ENCODE results near the gene ABCD4. TPM values are rescaled to one million over a fixed set of nuclear protein-coding genes. Genes with fewer than 3 reads are reported as not detected.

The ABCD4 gene
- total RNA-seq, 4 donors from 2014 or later, result 26.1 to 73.4 (median 49.5) TPM

GRCh38 chr14:74267588-74267987, 35.1 kb downstream of the ABCD4 start:
- DNase-seq, result no peak
- H3K27me3 ChIP-seq, result no peaks in the 10 kb centered on the region
- intact Hi-C loops (cut with DNase I; ENCODE audit: low total_unique reads), result no loop called here
- no peak for TF ChIP-seq POLR2A (IDR thresholded peaks at IDR 0.05)
- no peak for TF ChIP-seq CTCF (IDR thresholded peaks at IDR 0.05)
- no peaks in the 10 kb centered on the region for H3K4me1 ChIP-seq
- H3K36me3 ChIP-seq, result no peaks in the 10 kb centered on the region
- no peak overlapping the region for H3K4me3 ChIP-seq
- no peaks in the 10 kb centered on the region for H3K9me3 ChIP-seq
- H3K27ac ChIP-seq, result no peak overlapping the region

DNA sequence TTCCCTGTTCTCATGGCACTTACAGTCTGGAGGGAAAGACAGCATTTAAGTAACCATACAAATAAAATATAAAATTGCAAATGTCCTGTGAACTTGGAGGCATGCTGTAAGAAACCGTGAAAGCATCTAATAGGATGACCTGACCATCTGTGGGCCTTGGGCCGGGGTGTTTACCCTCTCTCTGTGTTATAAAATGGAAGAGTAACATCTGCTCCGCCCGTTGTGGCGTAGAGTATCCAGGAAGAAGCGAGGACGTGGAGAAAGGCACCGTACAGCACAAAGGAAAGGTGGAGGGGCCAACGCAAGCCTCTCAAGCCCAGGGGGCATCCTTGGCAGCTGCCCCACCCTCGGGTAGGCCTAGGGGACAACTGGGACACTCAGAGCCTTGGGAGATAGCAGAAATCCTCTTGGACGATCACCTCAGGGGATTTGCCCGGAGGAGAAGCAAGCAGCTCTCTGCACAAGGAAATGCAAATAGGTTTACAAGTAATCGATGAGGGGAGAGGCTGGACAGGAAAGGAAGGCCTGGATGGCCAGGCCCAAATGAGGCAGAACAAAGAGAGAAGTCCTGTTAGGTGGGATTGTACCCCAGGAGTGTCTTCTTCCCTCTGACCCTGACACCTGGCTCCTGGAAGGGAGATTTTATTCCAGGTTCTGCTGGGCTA, 37.3 kb downstream of the ABCD4 start:
- no peaks in the 10 kb centered on the region for H3K4me1 ChIP-seq
- no peak for TF ChIP-seq CTCF (IDR thresholded peaks at IDR 0.05)
- no peak for TF ChIP-seq POLR2A (IDR thresholded peaks at IDR 0.05)
- no peak overlapping the region for H3K4me3 ChIP-seq
- no peaks in the 10 kb centered on the region for H3K9me3 ChIP-seq
- no peaks in the 10 kb centered on the region for H3K36me3 ChIP-seq
- intact Hi-C loops (cut with DNase I; ENCODE audit: low total_unique reads), result no loop called here
- no peak for DNase-seq
- no peaks in the 10 kb centered on the region for H3K27me3 ChIP-seq
- H3K27ac ChIP-seq, result no peak overlapping the region

GRCh38 chr14:74263921-74264320, 38.8 kb downstream of the ABCD4 start:
- no peaks in the 10 kb centered on the region for H3K9me3 ChIP-seq
- no peak for DNase-seq
- intact Hi-C loops (cut with DNase I; ENCODE audit: low total_unique reads), result no loop called here

GRCh38 chr14:74263181-74263580, 39.6 kb downstream of the ABCD4 start:
- no peaks in the 10 kb centered on the region for H3K4me1 ChIP-seq
- intact Hi-C loops (cut with DNase I; ENCODE audit: low total_unique reads), result no loop called here
- no peak for DNase-seq
- H3K4me3 ChIP-seq, result no peak overlapping the region
- no peaks in the 10 kb centered on the region for H3K36me3 ChIP-seq
- H3K27ac ChIP-seq, result no peak overlapping the region
- no peaks in the 10 kb centered on the region for H3K9me3 ChIP-seq
- no peaks in the 10 kb centered on the region for H3K27me3 ChIP-seq
- TF ChIP-seq CTCF (IDR thresholded peaks at IDR 0.05) (no peak), POLR2A (IDR thresholded peaks at IDR 0.05) (no peak)

More at GRCh38 chr14:74263921-74264320, 38.8 kb downstream of the ABCD4 start:
- no peaks in the 10 kb centered on the region for H3K27me3 ChIP-seq
- TF ChIP-seq CTCF (IDR thresholded peaks at IDR 0.05) (no peak), POLR2A (IDR thresholded peaks at IDR 0.05) (no peak)
- H3K27ac ChIP-seq, result no peak overlapping the region
- no peaks in the 10 kb centered on the region for H3K4me1 ChIP-seq
- no peaks in the 10 kb centered on the region for H3K36me3 ChIP-seq
- H3K4me3 ChIP-seq, result no peak overlapping the region

DNA sequence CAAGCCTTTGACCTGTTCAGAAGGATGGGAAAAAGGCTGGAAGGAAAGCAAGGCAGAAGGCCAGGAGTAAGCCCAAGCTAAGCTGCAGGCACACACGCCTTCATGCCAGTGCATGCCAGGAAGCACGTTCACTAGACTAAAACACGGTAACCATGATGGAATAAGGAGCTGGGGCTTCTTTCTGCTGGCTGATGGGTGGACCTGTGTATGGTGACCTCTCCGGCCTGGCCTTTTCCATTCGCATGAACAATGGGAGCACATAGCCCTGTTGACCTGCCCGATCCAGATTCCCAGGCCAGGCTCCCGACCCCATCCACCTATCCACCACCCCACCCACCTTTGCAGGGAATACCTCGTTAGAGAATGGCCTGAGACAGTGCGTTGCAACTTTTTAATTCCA, 40.7 kb downstream of the ABCD4 start:
- Histone ChIP-seq H3K4me3 (no peak overlapping the region), H3K27ac (no peak overlapping the region)

More for the DNA sequence above, 40.7 kb downstream of the ABCD4 start:
- Histone ChIP-seq H3K27me3 (peaks cover 0 to 2% of the 10 kb centered on the region in 2 donors), H3K36me3 (no peaks in the 10 kb centered on the region), H3K9me3 (no peaks in the 10 kb centered on the region), H3K4me1 (no peaks in the 10 kb centered on the region)
- TF ChIP-seq POLR2A (IDR thresholded peaks at IDR 0.05), result no peak
- TF ChIP-seq CTCF (IDR thresholded peaks at IDR 0.05), result no peak
- intact Hi-C loops (cut with DNase I; ENCODE audit: low total_unique reads), result no loop called here
- no peak for DNase-seq
